ENCODE results near the gene ARL4D.

The ARL4D gene

GRCh38 chr17:43399839-43400328 is 1.1 kb downstream of the ARL4D start:
- no peak overlapping the region for H3K27ac ChIP-seq (ENCODE audit: low read depth, low read length)
- H3K4me1 ChIP-seq (ENCODE audit: insufficient read depth, low read length), result peaks cover 4% of the 10 kb centered on the region; the same call in 1 of the 2 replicates
- H3K27me3 ChIP-seq (ENCODE audit: insufficient read depth, low read length), result no peaks in the 10 kb centered on the region
- H3K4me3 ChIP-seq (ENCODE audit: low read length), result peak overlapping the region; percentile 74
- H3K36me3 ChIP-seq (ENCODE audit: insufficient read depth, low read length), result peaks cover 3% of the 10 kb centered on the region
- no peaks in the 10 kb centered on the region for H3K9me3 ChIP-seq (ENCODE audit: insufficient read depth, low read depth, low read length)
- H3K9ac ChIP-seq (ENCODE audit: low read depth, low read length), result 0 out of 2 replicates have a peak overlapping the region, but pooled peaks have one; percentile 82
- 96% methylated on average over 27 of the region's 28 CpGs for WGBS

GRCh38 chr17:43400943-43401717 is 2.3 kb downstream of the ARL4D start:
- Histone ChIP-seq H3K9ac (ENCODE audit: low read depth, low read length) (no peak overlapping the region), H3K4me1 (ENCODE audit: insufficient read depth, low read length) (peaks cover 4% of the 10 kb centered on the region; the same call in 1 of the 2 replicates), H3K4me3 (ENCODE audit: low read length) (no peak overlapping the region), H3K9me3 (ENCODE audit: insufficient read depth, low read depth, low read length) (no peaks in the 10 kb centered on the region), H3K36me3 (ENCODE audit: insufficient read depth, low read length) (peaks cover 3% of the 10 kb centered on the region), H3K27me3 (ENCODE audit: insufficient read depth, low read length) (no peaks in the 10 kb centered on the region), H3K27ac (ENCODE audit: low read depth, low read length) (no peak overlapping the region)
- WGBS, result 66% methylated on average over 4 of the region's 4 CpGs

DNA sequence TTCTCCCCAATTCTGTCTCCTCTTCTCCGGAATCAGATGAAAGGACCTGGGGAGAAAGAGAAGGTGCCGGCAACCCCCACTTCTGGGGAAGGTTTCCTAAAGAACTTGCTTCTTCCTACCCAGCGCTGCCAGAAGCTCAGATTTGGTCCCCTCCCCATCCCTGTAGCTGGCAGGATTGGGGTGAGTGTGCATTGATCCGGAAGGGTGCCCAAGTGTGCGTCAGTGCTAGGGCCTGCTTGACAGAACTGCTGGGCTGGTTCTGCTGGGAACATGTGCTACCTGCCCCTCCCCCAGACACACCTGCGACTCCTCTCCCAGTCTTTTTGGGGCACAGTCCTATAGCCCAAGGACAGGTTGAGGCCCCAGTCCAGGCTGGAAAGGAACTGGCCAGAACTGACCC is 3.3 kb downstream of the ARL4D start:
- 89% methylated on average over 6 of the region's 6 CpGs for WGBS
- Histone ChIP-seq H3K27ac (ENCODE audit: low read depth, low read length) (no peak overlapping the region), H3K9ac (ENCODE audit: low read depth, low read length) (no peak overlapping the region)

DNA sequence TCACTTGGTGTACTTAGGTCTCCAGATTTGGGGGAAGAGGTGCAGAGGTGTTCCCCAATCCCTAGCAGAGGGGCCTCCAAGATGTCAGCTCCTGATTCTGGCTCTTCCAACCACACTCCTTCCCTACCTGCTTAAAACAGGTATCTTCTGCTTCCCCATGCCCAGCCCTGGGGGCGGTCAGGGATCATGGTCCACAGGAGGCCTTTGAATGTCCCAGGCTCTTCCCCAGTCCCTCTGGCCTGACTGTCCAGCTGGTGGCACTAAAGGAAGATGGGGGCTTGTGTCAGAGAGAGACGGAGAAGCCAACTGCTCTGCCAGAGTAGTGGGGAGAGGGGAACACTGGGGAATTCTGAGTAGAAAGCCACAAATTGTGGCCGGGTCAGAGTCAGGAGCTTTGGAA is 3.8 kb downstream of the ARL4D start:
- Histone ChIP-seq H3K9ac (ENCODE audit: low read depth, low read length) (no peak overlapping the region), H3K9me3 (ENCODE audit: insufficient read depth, low read depth, low read length) (no peaks in the 10 kb centered on the region), H3K27ac (ENCODE audit: low read depth, low read length) (no peak overlapping the region), H3K4me3 (ENCODE audit: low read length) (no peak overlapping the region), H3K36me3 (ENCODE audit: insufficient read depth, low read length) (peaks cover 3% of the 10 kb centered on the region), H3K27me3 (ENCODE audit: insufficient read depth, low read length) (no peaks in the 10 kb centered on the region), H3K4me1 (ENCODE audit: insufficient read depth, low read length) (peaks cover 10% of the 10 kb centered on the region; the same call in 1 of the 2 replicates)
- WGBS, result 80% methylated on average over 3 of the region's 3 CpGs

More for the DNA sequence above, 3.3 kb downstream of the ARL4D start:
- Histone ChIP-seq H3K4me3 (ENCODE audit: low read length) (no peak overlapping the region), H3K4me1 (ENCODE audit: insufficient read depth, low read length) (peaks cover 6% of the 10 kb centered on the region; the same call in 1 of the 2 replicates), H3K9me3 (ENCODE audit: insufficient read depth, low read depth, low read length) (no peaks in the 10 kb centered on the region), H3K27me3 (ENCODE audit: insufficient read depth, low read length) (no peaks in the 10 kb centered on the region), H3K36me3 (ENCODE audit: insufficient read depth, low read length) (peaks cover 3% of the 10 kb centered on the region)

GRCh38 chr17:43403846-43404245 is 5.1 kb downstream of the ARL4D start:
- Histone ChIP-seq H3K9me3 (ENCODE audit: insufficient read depth, low read depth, low read length) (no peaks in the 10 kb centered on the region), H3K9ac (ENCODE audit: low read depth, low read length) (no peak overlapping the region), H3K36me3 (ENCODE audit: insufficient read depth, low read length) (peaks cover 3% of the 10 kb centered on the region), H3K4me1 (ENCODE audit: insufficient read depth, low read length) (peaks cover 7% of the 10 kb centered on the region; the same call in 1 of the 2 replicates), H3K27ac (ENCODE audit: low read depth, low read length) (no peak overlapping the region), H3K4me3 (ENCODE audit: low read length) (no peak overlapping the region), H3K27me3 (ENCODE audit: insufficient read depth, low read length) (no peaks in the 10 kb centered on the region)
- WGBS, result 80% methylated on average over 5 of the region's 5 CpGs

DNA sequence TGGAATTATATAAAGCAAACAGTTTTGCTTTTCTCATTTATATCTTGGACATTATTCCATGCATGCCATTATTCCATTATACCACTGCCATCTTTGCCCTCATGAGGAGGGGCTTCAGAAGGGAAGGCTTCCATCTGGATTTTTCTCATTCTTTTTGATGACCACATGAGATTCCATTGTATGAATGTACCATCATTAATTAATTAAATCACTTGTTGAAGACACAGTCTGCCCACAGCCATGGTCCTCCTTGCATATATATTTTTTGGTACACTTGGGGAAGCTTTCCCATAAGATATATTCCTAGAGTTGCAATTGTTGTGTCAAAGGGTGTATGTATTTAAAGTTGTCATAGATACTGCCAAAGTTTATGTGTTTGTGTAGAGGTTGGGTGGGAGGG is 7.1 kb downstream of the ARL4D start:
- H3K27ac ChIP-seq (ENCODE audit: low read depth, low read length), result no peak overlapping the region

GRCh38 chr17:43406676-43407645 is 8.2 kb downstream of the ARL4D start:
- Histone ChIP-seq H3K27ac (ENCODE audit: low read depth, low read length) (peak overlapping the region; percentile 52; the same call in 1 of the 2 replicates), H3K9ac (ENCODE audit: low read depth, low read length) (no peak overlapping the region), H3K36me3 (ENCODE audit: insufficient read depth, low read length) (no peaks in the 10 kb centered on the region), H3K27me3 (ENCODE audit: insufficient read depth, low read length) (no peaks in the 10 kb centered on the region), H3K4me1 (ENCODE audit: insufficient read depth, low read length) (peaks cover 13% of the 10 kb centered on the region; the same call in 1 of the 2 replicates), H3K9me3 (ENCODE audit: insufficient read depth, low read depth, low read length) (no peaks in the 10 kb centered on the region), H3K4me3 (ENCODE audit: low read length) (no peak overlapping the region)
- 66% methylated on average over 9 of the region's 10 CpGs for WGBS

More for the DNA sequence above, 7.1 kb downstream of the ARL4D start:
- Histone ChIP-seq H3K9me3 (ENCODE audit: insufficient read depth, low read depth, low read length) (no peaks in the 10 kb centered on the region), H3K27me3 (ENCODE audit: insufficient read depth, low read length) (no peaks in the 10 kb centered on the region), H3K36me3 (ENCODE audit: insufficient read depth, low read length) (no peaks in the 10 kb centered on the region), H3K4me1 (ENCODE audit: insufficient read depth, low read length) (peaks cover 7% of the 10 kb centered on the region; the same call in 1 of the 2 replicates), H3K4me3 (ENCODE audit: low read length) (no peak overlapping the region), H3K9ac (ENCODE audit: low read depth, low read length) (no peak overlapping the region)

DNA sequence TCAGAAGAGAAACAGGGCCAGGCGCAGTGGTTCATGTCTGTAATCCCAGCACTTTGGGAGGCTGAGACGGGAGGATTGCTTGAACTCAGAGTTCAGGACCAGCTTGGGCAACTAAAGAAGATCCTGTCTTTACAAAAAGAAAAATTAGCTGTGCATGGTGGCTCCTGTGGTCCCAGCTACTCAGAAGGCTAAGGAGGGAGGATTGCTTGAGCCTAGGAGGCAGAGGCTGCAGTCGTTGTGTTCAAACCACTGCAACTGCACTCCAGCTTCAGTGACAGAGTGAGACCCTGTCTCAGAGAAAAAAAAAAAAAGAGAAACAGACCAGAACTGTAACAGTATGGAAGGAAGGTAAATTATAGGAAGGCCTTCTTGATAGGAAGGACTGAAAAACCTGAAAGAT is 10.3 kb downstream of the ARL4D start:
- no peak overlapping the region for H3K9ac ChIP-seq (ENCODE audit: low read depth, low read length)
- no peaks in the 10 kb centered on the region for H3K9me3 ChIP-seq (ENCODE audit: insufficient read depth, low read depth, low read length)
- H3K36me3 ChIP-seq (ENCODE audit: insufficient read depth, low read length), result no peaks in the 10 kb centered on the region
- H3K4me3 ChIP-seq (ENCODE audit: low read length), result no peak overlapping the region
- WGBS, result 91% methylated on average over 3 of the region's 3 CpGs
- H3K27ac ChIP-seq (ENCODE audit: low read depth, low read length), result no peak overlapping the region
- H3K27me3 ChIP-seq (ENCODE audit: insufficient read depth, low read length), result no peaks in the 10 kb centered on the region
- H3K4me1 ChIP-seq (ENCODE audit: insufficient read depth, low read length), result peaks cover 15% of the 10 kb centered on the region; the same call in 1 of the 2 replicates

DNA sequence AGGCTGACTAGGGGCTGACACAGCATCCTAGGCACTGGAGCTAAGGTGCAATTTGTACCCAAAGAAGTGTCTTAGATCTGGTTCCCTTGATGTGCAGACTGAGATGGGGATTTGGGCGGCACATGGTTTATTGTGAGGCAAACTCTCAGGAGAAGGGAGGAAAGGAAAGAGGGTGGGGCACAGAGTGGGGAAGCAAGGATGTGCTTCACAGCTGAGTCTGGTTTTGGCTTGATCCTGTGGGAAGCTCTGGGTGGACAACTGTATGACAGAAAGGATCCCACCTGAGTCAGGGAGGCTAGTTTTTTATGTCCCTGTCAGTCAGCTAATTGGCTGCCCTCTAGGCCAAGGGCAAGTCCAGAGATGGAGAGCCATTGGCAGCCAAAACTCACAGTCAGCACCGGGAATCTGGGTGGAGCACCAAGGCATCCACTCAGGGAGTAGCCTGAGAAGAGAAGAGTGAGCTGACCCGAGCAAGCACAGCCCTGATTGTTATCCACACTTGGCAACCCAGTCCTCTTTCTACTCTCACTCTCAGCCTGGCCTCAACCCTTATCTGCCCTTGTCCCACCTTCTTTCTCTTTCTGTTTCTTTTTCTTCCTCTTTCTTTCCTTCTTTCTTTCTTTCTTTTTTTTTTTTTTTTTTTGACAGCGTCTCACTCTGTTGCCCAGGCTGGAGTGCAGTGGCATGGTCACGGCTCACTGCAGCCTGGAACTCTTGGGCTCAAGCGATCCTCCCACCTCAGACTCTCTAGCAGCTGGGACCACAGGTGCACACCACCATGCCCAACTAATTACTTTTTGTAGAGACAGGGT is 12.0 kb downstream of the ARL4D start:
- Histone ChIP-seq H3K9ac (ENCODE audit: low read depth, low read length) (no peak overlapping the region), H3K4me1 (ENCODE audit: insufficient read depth, low read length) (peaks cover 15% of the 10 kb centered on the region; the same call in 1 of the 2 replicates), H3K36me3 (ENCODE audit: insufficient read depth, low read length) (no peaks in the 10 kb centered on the region), H3K9me3 (ENCODE audit: insufficient read depth, low read depth, low read length) (no peaks in the 10 kb centered on the region), H3K27ac (ENCODE audit: low read depth, low read length) (no peak overlapping the region), H3K27me3 (ENCODE audit: insufficient read depth, low read length) (no peaks in the 10 kb centered on the region), H3K4me3 (ENCODE audit: low read length) (no peak overlapping the region)
- WGBS, result 87% methylated on average over 6 of the region's 6 CpGs

DNA sequence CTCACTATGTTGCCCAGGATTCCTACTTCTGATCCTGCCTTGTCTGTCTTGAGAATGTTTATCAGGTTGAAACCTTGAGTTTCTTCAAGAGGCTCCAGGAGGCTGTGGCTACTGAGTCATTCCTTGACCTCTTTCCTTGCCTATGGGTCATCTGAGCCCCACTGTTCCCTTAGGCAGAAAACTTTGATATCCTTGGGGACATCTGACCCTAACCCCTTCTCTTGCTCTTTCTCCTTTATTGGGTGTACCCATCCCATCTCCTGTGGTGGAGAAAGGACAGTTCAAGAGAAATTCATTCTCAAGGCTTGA is 12.5 kb downstream of the ARL4D start:
- Histone ChIP-seq H3K27ac (ENCODE audit: low read depth, low read length) (no peak overlapping the region), H3K36me3 (ENCODE audit: insufficient read depth, low read length) (no peaks in the 10 kb centered on the region), H3K4me3 (ENCODE audit: low read length) (no peak overlapping the region), H3K9ac (ENCODE audit: low read depth, low read length) (no peak overlapping the region), H3K27me3 (ENCODE audit: insufficient read depth, low read length) (no peaks in the 10 kb centered on the region), H3K9me3 (ENCODE audit: insufficient read depth, low read depth, low read length) (no peaks in the 10 kb centered on the region), H3K4me1 (ENCODE audit: insufficient read depth, low read length) (peaks cover 15% of the 10 kb centered on the region; the same call in 1 of the 2 replicates)

Data from HUES64 (cell line).